ENCODE data around the gene TRMU. TPM values are rescaled to one million over a fixed set of nuclear protein-coding genes. Genes with fewer than 3 reads are reported as not detected.

TRMU gene
- total and polyA plus RNA-seq, 2 of the 4 experiments (the other 2 are of a cell fraction), result 19.0 to 36.4 TPM

- no peak for TF ChIP-seq CHD1 (IDR thresholded peaks at IDR 0.05; ENCODE audit: low read depth, low read length)
Measured at GRCh38 chr22:46364341-46365165, 29.0 kb downstream of the TRMU start (continued).

GRCh38 chr22:46365166-46365624 lies 29.7 kb downstream of the TRMU start:
- Histone ChIP-seq H3K79me1 (ENCODE audit: low read depth in 1 of 2, low read length in 2 of 2) (no peaks in the 10 kb centered on the region), H2AK9ac (replicated peaks; ENCODE audit: low read depth, low read length, poor library complexity) (no peak overlapping the region), H2BK20ac (ENCODE audit: low read depth, low read length) (no peak overlapping the region), H3K9ac (ENCODE audit: low read depth, low read length) (no peak overlapping the region), H3K27me3 (ENCODE audit: control insufficient read depth, insufficient read depth, low read length) (peaks cover 12% of the 10 kb centered on the region; the same call in 1 of the 2 replicates), H2AK5ac (ENCODE audit: low read depth, low read length) (no peak overlapping the region), H4K5ac (ENCODE audit: low read depth, low read length) (no peak overlapping the region), H3K4ac (ENCODE audit: low read depth, low read length) (no peak overlapping the region), H3K4me1 (ENCODE audit: control insufficient read depth, insufficient read depth, low read length) (no peaks in the 10 kb centered on the region), H2BK120ac (ENCODE audit: low read depth, low read length) (no peak overlapping the region), H3K18ac (ENCODE audit: low read depth, low read length) (no peak overlapping the region), H3K14ac (replicated peaks; ENCODE audit: low read depth, low read length) (no peak overlapping the region), H4K91ac (ENCODE audit: insufficient read depth, low read depth, low read length) (no peak overlapping the region), H3K36me3 (ENCODE audit: control insufficient read depth, insufficient read depth, low read length) (no peaks in the 10 kb centered on the region), H2BK5ac (ENCODE audit: low read depth, low read length, poor library complexity, severe bottlenecking) (no peak overlapping the region), H4K8ac (ENCODE audit: low read depth in 2 of 2, low read length in 2 of 2) (no peak overlapping the region), H2BK15ac (ENCODE audit: low read depth, low read length) (no peak overlapping the region), H3K56ac (ENCODE audit: extremely low read depth, insufficient read depth, low read length) (no peak overlapping the region), H3K9me3 (ENCODE audit: control insufficient read depth, insufficient read depth, low read length) (no peaks in the 10 kb centered on the region), H3K27ac (ENCODE audit: insufficient read depth, low read length) (no peak overlapping the region), H3K4me2 (ENCODE audit: low read depth, low read length) (no peak overlapping the region), H3K4me3 (ENCODE audit: insufficient read depth, low read depth, low read length) (no peak overlapping the region), H3K9me1 (ENCODE audit: insufficient read depth, low read length) (no peaks in the 10 kb centered on the region; the same call in 1 of the 2 replicates), H4K20me1 (ENCODE audit: insufficient read depth, low read length) (no peaks in the 10 kb centered on the region), H2AFZ (replicated peaks; ENCODE audit: low read length, poor library complexity) (no peak overlapping the region), H3K23ac (ENCODE audit: low read depth, low read length) (no peak overlapping the region)
- in situ Hi-C loops (cut with MboI; ENCODE audit: low sequenced_read_pairs), result loop anchor here (5.0 kb wide), 1 partner anchor 177 kb away; no protein-coding TSS in a partner anchor
- DNase-seq (no peak), ATAC-seq (ENCODE audit: low read depth) (no peak)
- POLR2A ChIA-PET (ENCODE audit: unreplicated experiment), result no interaction called here
- CTCF ChIA-PET, result no interaction called here
- WGBS, 2 experiments (ENCODE audit: extremely low coverage in 2 of 2, insufficient read length in 1 of 2), result no CpG with 5 or more reads among the region's 22 CpGs
- intact Hi-C loops (cut with micrococcal nuclease), result no loop called here
- no TSS peak for BruUV-seq (replicated peaks)
- dilution Hi-C loops (cut with HindIII; ENCODE audit: low sequenced_read_pairs, unreplicated experiment), result no loop called here
- TF ChIP-seq USF2 (IDR thresholded peaks at IDR 0.05; ENCODE audit: low read depth, low read length) (no peak), RAD21 (IDR thresholded peaks at IDR 0.05; ENCODE audit: low read length) (no peak), SMC3 (IDR thresholded peaks at IDR 0.05; ENCODE audit: low read depth, low read length) (no peak), RCOR1 (IDR thresholded peaks at IDR 0.05; ENCODE audit: insufficient replicate concordance, low read length) (no peak), FOS (IDR thresholded peaks at IDR 0.05; ENCODE audit: low read depth, low read length) (no peak)
